K562 (cell line): Measurements from ENCODE around the gene SAMD4A.

Source experiments
- BHLHE40 ChIP-seq: IDR thresholded peaks from 2 replicates; pipeline ENCODE4 v1.6.1; 2011; ENCODE audit warnings: low read length, improper control_type of control experiment
- CHD4 ChIP-seq: fragments of 200-600 bp; sonication (generic); IDR thresholded peaks from 3 replicates; pipeline ENCODE4 v1.6.1; 2012; ENCODE audit warnings: low read depth, mild to moderate bottlenecking, mixed read lengths, low read length, inconsistent platforms; ENCODE audit not compliant: insufficient read depth, insufficient replicate concordance, poor library complexity, severe bottlenecking
- FOXJ3 ChIP-seq: sonication (generic); formaldehyde crosslinking; IDR thresholded peaks from 2 replicates; pipeline ENCODE4 v1.4.0; 2020; ENCODE audit warnings: mild to moderate bottlenecking, missing genetic modification reagents
- PTTG1 ChIP-seq: fragments of 450-650 bp; IDR thresholded peaks from 2 replicates; pipeline ENCODE4 v1.6.1; 2016; ENCODE audit warnings: low read depth, mild to moderate bottlenecking, missing genetic modification characterization, missing compliant biosample characterization
- RFX7 ChIP-seq: fragments of 250-450 bp; sonication (Bioruptor Pico); IDR thresholded peaks from 2 replicates; pipeline ENCODE4 v1.5.1; 2021; ENCODE audit warnings: mild to moderate bottlenecking
- TF ChIP-seq, protein P1 (sequence below): sonication (generic); formaldehyde crosslinking; IDR thresholded peaks from 2 replicates; pipeline ENCODE4 v1.8.0; 2023; ENCODE audit warnings: mild to moderate bottlenecking, missing genetic modification reagents
- TF ChIP-seq, protein P2 (sequence below), 2 experiments: fragments of 450-650 bp in 1 of 2; sonication (generic) in 1 of 2; formaldehyde crosslinking; conservative IDR thresholded peaks; 2 replicates each; pipeline versions ENCODE4 v1.4.0 to v1.8.1; 2020 to 2022; ENCODE audit warnings: mild to moderate bottlenecking in 1 of 2, missing genetic modification reagents in 1 of 2
- TF ChIP-seq, protein P3 (sequence below): sonication (generic); formaldehyde crosslinking; IDR thresholded peaks from 2 replicates; pipeline ENCODE4 v1.9.0; 2022; ENCODE audit warnings: mild to moderate bottlenecking, missing genetic modification reagents

DNA sequence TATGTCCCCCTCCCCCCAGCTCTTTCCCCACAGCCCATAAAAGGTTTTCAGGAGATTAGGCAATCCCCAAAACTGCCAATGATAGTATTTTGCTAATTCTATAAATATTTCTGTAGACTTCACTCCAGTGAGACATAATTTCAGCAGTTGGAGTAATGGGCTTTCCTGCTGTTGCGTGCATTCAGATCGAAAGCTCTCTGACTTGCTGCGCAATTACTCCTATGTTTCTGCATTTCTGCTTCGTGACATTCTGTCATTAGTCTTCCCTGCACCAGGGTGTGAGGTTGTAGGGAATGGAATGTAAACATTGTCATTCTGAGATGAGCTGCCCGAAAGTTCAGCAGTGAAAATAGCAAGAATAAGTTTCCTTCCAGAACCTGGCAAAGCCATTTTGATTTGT, 58.2 kb downstream of the SAMD4A start:
- no peak for TF ChIP-seq BHLHE40
- TF ChIP-seq, protein P1, sequence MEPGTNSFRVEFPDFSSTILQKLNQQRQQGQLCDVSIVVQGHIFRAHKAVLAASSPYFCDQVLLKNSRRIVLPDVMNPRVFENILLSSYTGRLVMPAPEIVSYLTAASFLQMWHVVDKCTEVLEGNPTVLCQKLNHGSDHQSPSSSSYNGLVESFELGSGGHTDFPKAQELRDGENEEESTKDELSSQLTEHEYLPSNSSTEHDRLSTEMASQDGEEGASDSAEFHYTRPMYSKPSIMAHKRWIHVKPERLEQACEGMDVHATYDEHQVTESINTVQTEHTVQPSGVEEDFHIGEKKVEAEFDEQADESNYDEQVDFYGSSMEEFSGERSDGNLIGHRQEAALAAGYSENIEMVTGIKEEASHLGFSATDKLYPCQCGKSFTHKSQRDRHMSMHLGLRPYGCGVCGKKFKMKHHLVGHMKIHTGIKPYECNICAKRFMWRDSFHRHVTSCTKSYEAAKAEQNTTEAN (CRISPR knock-in tag), result no peak
- TF ChIP-seq FOXJ3 (CRISPR knock-in tag), result no peak
- TF ChIP-seq RFX7 (CRISPR knock-in tag), result no peak
- no peak for TF ChIP-seq CHD4
- TF ChIP-seq, protein P2, sequence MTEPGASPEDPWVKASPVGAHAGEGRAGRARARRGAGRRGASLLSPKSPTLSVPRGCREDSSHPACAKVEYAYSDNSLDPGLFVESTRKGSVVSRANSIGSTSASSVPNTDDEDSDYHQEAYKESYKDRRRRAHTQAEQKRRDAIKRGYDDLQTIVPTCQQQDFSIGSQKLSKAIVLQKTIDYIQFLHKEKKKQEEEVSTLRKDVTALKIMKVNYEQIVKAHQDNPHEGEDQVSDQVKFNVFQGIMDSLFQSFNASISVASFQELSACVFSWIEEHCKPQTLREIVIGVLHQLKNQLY (CRISPR knock-in tag; conservative IDR thresholded peaks at IDR 0.05), result no peak
- TF ChIP-seq PTTG1 (tag), result no peak
- TF ChIP-seq, protein P3, sequence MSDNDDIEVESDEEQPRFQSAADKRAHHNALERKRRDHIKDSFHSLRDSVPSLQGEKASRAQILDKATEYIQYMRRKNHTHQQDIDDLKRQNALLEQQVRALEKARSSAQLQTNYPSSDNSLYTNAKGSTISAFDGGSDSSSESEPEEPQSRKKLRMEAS (CRISPR knock-in tag), result no peak
